ENCODE data around the gene MERTK. TPM values are rescaled to one million over a fixed set of nuclear protein-coding genes. Genes with fewer than 3 reads are reported as not detected.

MERTK gene
- total RNA-seq, 2 experiments from 2014 or later: 0.43 to 0.70 TPM

DNA sequence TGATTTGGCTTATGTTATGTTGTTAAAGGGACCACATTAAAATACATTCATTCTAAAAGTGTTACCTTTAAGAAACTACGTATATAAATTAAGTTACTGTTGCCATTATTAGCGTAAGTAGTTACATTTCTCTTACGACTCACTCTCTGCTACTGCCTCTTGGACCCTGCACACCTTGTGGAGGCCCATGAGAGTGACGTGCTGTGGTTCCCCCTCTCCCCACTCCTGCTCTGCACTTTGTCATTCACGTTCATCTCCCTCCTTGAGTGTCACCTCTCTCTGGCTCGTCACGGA lies 830 bp upstream of the MERTK start:
- ATAC-seq (no peak), DNase-seq (no peak)
- Mint-ChIP-seq H3K4me1 (ENCODE audit: low read depth) (peaks cover 11% of the 10 kb centered on the region), H3K36me3 (ENCODE audit: low read depth) (no peaks in the 10 kb centered on the region), H3K27ac (no peak overlapping the region), H3K27me3 (peaks cover 45% of the 10 kb centered on the region), H3K4me3 (peak overlapping the region; percentile 77), H3K9me3 (no peaks in the 10 kb centered on the region)
- intact Hi-C loops (cut with micrococcal nuclease): no loop called here
- TF ChIP-seq, protein P1, sequence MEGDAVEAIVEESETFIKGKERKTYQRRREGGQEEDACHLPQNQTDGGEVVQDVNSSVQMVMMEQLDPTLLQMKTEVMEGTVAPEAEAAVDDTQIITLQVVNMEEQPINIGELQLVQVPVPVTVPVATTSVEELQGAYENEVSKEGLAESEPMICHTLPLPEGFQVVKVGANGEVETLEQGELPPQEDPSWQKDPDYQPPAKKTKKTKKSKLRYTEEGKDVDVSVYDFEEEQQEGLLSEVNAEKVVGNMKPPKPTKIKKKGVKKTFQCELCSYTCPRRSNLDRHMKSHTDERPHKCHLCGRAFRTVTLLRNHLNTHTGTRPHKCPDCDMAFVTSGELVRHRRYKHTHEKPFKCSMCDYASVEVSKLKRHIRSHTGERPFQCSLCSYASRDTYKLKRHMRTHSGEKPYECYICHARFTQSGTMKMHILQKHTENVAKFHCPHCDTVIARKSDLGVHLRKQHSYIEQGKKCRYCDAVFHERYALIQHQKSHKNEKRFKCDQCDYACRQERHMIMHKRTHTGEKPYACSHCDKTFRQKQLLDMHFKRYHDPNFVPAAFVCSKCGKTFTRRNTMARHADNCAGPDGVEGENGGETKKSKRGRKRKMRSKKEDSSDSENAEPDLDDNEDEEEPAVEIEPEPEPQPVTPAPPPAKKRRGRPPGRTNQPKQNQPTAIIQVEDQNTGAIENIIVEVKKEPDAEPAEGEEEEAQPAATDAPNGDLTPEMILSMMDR (IDR thresholded peaks at IDR 0.05): no peak
- ChIA-PET POLR2A (interaction anchor here (0.8 kb wide), 1 partner anchor 14 kb away, joined by 4 read pairs; the partner anchor contains the start of gene ANAPC1), CTCF (interaction anchor here (0.6 to 3.4 kb wide), 9 partner anchors 9 to 350 kb away, joined by 3 to 17 read pairs (median 3); partner anchors contain the start of gene ANAPC1)

DNA sequence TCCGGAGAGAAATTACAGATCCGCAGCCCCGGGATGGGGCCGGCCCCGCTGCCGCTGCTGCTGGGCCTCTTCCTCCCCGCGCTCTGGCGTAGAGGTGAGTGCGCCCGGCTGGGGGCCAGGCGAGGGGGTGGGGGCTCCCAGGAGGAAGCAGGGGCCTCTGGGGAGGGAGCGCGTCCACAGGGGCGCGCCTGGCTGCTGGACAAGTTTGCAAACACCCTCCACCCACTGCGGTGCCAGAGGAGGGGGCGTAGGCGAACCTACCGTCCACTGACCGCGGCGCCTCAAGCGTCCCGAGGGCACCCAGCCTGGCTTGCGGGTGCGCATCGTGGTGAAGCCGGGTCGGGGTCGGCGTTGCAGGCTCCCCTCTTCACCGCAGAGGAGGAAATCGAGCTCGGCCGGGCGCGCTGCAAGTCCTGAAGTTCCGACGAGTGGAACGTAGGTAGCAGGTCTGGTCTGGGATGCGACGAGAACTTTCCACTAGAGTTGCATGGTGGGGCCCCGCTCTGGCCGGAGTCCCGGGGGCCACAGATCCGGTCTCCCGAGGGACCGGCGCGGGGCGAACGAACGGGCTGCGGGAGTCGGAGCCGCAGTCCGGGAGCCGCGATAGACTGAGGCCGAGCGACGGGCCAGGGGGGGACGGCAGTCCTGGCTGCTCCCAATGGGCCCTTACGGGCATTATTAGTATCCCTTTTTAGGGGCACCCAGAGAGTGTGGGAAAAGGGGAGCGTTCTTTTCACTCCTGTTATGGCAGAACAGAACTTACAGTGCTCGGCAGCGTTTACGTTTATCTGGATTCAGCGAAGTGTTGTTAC lies 502 bp downstream of the MERTK start:
- TF ChIP-seq, protein P1 (IDR thresholded peaks at IDR 0.05): no peak
- peak overlapping the region; percentile 49 for H3K4me3 Mint-ChIP-seq
- POLR2A ChIA-PET: no interaction called here
- CTCF ChIA-PET: interaction anchor here (1.0 to 3.4 kb wide), 5 partner anchors 9 to 256 kb away, joined by 3 to 17 read pairs (median 3); no protein-coding TSS in a partner anchor
- no peaks in the 10 kb centered on the region for H3K36me3 Mint-ChIP-seq (ENCODE audit: low read depth)
- no peak for ATAC-seq
- peaks cover 11% of the 10 kb centered on the region for H3K4me1 Mint-ChIP-seq (ENCODE audit: low read depth)
- no peaks in the 10 kb centered on the region for H3K9me3 Mint-ChIP-seq
- intact Hi-C loops (cut with micrococcal nuclease): no loop called here
- peaks cover 45% of the 10 kb centered on the region for H3K27me3 Mint-ChIP-seq
- DNase-seq: peak; percentile 12
- H3K27ac Mint-ChIP-seq: no peak overlapping the region

DNA sequence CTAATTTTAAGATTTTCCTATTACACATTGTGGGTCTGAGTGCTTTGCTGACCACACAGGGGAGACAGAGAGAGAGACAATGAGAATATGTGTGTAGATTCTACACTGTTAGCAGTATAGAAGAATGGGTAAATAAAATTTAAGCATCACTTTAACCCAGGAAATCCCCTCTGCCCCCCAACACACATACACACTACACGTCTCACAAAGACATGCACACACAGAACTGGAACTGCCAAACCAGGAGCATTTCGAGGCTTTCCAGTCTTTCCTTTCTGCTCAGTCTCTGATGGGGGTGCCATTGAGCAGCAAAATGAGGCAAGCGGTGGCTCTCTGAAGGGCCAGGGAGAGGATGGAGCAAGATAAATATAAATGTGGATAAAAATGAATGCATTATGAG lies 2.5 kb downstream of the MERTK start:
- ChIA-PET POLR2A (interaction anchor here (1.1 kb wide), 1 partner anchor 54 kb away, joined by 3 read pairs; no protein-coding TSS in a partner anchor), CTCF (interaction anchor here (0.7 to 3.4 kb wide), 5 partner anchors 10 to 146 kb away, joined by 3 to 17 read pairs (median 4); no protein-coding TSS in a partner anchor)
- DNase-seq: peak; percentile 18
- Mint-ChIP-seq H3K27me3 (peaks cover 33% of the 10 kb centered on the region), H3K9me3 (no peaks in the 10 kb centered on the region), H3K4me3 (no peak overlapping the region), H3K27ac (no peak overlapping the region), H3K4me1 (ENCODE audit: low read depth) (peaks cover 12% of the 10 kb centered on the region), H3K36me3 (ENCODE audit: low read depth) (no peaks in the 10 kb centered on the region)
- TF ChIP-seq, protein P1 (IDR thresholded peaks at IDR 0.05): no peak
- no peak for ATAC-seq
- intact Hi-C loops (cut with micrococcal nuclease): no loop called here

DNA sequence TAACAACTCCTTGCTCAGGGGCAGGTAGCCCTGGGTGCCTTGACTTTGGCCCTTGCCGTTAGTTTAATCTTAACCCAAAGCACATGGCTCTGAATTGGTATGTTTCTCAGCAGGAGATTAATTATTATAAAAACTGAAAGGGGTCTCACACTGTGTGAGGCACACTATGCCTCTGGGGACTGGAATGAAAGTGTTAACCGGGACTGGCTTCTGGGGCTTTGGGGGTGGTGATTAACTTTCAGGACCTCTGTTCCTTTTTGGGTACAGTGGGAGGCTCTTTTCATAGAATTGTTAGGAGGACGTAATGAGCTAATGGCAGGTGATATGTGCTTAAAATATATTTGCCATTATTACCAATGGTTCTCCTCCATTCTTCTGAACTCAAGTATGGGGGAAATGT lies 5.1 kb downstream of the MERTK start:
- H3K9me3 Mint-ChIP-seq: no peaks in the 10 kb centered on the region
- no peaks in the 10 kb centered on the region for H3K36me3 Mint-ChIP-seq (ENCODE audit: low read depth)
- CTCF ChIA-PET: no interaction called here
- H3K27me3 Mint-ChIP-seq: peaks cover 18% of the 10 kb centered on the region
- POLR2A ChIA-PET: no interaction called here
- ATAC-seq (no peak), DNase-seq (no peak)
- intact Hi-C loops (cut with micrococcal nuclease): no loop called here
- H3K4me1 Mint-ChIP-seq (ENCODE audit: low read depth): peaks cover 13% of the 10 kb centered on the region
- no peak overlapping the region for H3K4me3 Mint-ChIP-seq
- no peak overlapping the region for H3K27ac Mint-ChIP-seq
- TF ChIP-seq, protein P1 (IDR thresholded peaks at IDR 0.05): no peak

DNA sequence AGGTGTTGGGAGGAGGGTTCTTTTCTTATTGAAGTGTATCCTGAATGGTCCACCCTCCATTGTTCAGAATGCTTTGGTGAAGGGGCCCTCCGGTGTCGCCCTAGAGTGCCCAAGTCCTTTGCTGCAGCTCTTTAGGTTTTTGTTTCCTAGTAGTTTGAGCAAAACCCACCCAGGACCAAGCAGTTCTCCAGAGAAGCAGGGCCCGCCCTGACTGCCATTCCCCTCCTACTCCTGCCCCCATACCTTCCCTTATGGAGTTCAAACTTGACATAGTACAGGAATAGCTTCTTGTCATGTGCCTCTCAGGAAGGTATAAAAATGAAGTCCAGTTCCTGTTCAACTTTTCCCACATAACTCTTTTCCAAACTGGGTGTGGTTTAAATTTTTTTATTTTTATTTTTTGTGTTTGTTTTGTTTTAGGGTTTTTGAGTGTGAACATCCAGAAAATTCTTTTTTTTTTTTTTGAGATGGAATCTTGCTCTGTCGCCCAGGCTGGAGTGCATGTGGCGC lies 5.6 kb downstream of the MERTK start:
- TF ChIP-seq, protein P1 (IDR thresholded peaks at IDR 0.05): no peak
- POLR2A ChIA-PET: interaction anchor here (1.2 kb wide), 1 partner anchor 31 kb away, joined by 4 read pairs; no protein-coding TSS in a partner anchor
- no peak for DNase-seq
- Mint-ChIP-seq H3K4me1 (ENCODE audit: low read depth) (peaks cover 13% of the 10 kb centered on the region), H3K36me3 (ENCODE audit: low read depth) (no peaks in the 10 kb centered on the region), H3K27me3 (peaks cover 17% of the 10 kb centered on the region), H3K4me3 (no peak overlapping the region), H3K9me3 (no peaks in the 10 kb centered on the region), H3K27ac (no peak overlapping the region)
- intact Hi-C loops (cut with micrococcal nuclease): no loop called here
- CTCF ChIA-PET: no interaction called here
- ATAC-seq: no peak

Measured in activated CD8-positive, alpha-beta T cell treated with anti-CD3 and anti-CD28 coated beads for 36 hours (primary cell).